Muscle layer of colon (tissue), 2 donors: ENCODE measurements around the gene ESX1.
"Not testable (repeated sequence)": the region's sequence is repeated elsewhere in the genome, so short reads cannot be mapped to it uniquely, and the experiment has no call there.

Source experiments
- H3K27ac ChIP-seq: one replicate; pipeline ENCODE4 v1.7.0; 2013; ENCODE audit warnings: low read depth, mild to moderate bottlenecking, low read length, moderate library complexity
- H3K27me3 ChIP-seq, 2 donors: one replicate each; pipeline ENCODE4 v1.7.0; 2013; ENCODE audit warnings: low read length in 2 of 2, mild to moderate bottlenecking in 2 of 2; ENCODE audit not compliant: insufficient read depth in 2 of 2, control insufficient read depth in 1 of 2
- H3K36me3 ChIP-seq: one replicate; pipeline ENCODE4 v1.7.0; 2013; ENCODE audit warnings: mild to moderate bottlenecking, low read length; ENCODE audit not compliant: insufficient read depth
- H3K4me1 ChIP-seq: one replicate; pipeline ENCODE4 v1.7.0; 2013; ENCODE audit warnings: mild to moderate bottlenecking, low read length; ENCODE audit not compliant: insufficient read depth
- H3K4me3 ChIP-seq, 2 donors: one replicate each; pipeline ENCODE4 v1.7.0; 2013; ENCODE audit warnings: low read length in 2 of 2, low read depth in 1 of 2, mild to moderate bottlenecking in 1 of 2, moderate library complexity in 1 of 2
- H3K9ac ChIP-seq: one replicate; pipeline ENCODE4 v1.7.0; 2013; ENCODE audit warnings: low read length
- H3K9me3 ChIP-seq: one replicate; pipeline ENCODE4 v1.7.0; 2013; ENCODE audit warnings: mild to moderate bottlenecking, low read length
- donor health status: abdominal sarcoma.
- donor health status: Adenocarcinoma of cecum.

The ESX1 gene

GRCh38 chrX:104255465-104255864, 732 bp upstream of the ESX1 start:
- no peak overlapping the region for H3K27ac ChIP-seq
- no peaks in the 10 kb centered on the region for H3K36me3 ChIP-seq
- no peaks in the 10 kb centered on the region for H3K9me3 ChIP-seq
- no peak overlapping the region for H3K4me3 ChIP-seq
- H3K9ac ChIP-seq = no peak overlapping the region
- H3K4me1 ChIP-seq = no peaks in the 10 kb centered on the region
- H3K27me3 ChIP-seq = peaks cover 14 to 19% of the 10 kb centered on the region in 2 donors

GRCh38 chrX:104253567-104254441, 929 bp downstream of the ESX1 start:
- Histone ChIP-seq H3K27me3 (peaks cover 14 to 19% of the 10 kb centered on the region in 2 donors), H3K4me1 (no peaks in the 10 kb centered on the region), H3K27ac (no peak overlapping the region), H3K4me3 (no peak overlapping the region), H3K36me3 (no peaks in the 10 kb centered on the region), H3K9ac (no peak overlapping the region), H3K9me3 (no peaks in the 10 kb centered on the region)

GRCh38 chrX:104250470-104250869, 4.3 kb downstream of the ESX1 start:
- no peak overlapping the region for H3K9ac ChIP-seq
- H3K36me3 ChIP-seq = no peaks in the 10 kb centered on the region
- no peaks in the 10 kb centered on the region for H3K4me1 ChIP-seq
- H3K9me3 ChIP-seq = no peaks in the 10 kb centered on the region
- no peak overlapping the region for H3K4me3 ChIP-seq
- H3K27ac ChIP-seq = no peak overlapping the region
- H3K27me3 ChIP-seq = peaks cover 14 to 24% of the 10 kb centered on the region in 2 donors

GRCh38 chrX:104230060-104230459, 24.7 kb downstream of the ESX1 start:
- H3K9ac ChIP-seq, H3K9me3 ChIP-seq, H3K4me1 ChIP-seq, H3K36me3 ChIP-seq, H3K27ac ChIP-seq, H3K4me3 ChIP-seq, H3K27me3 ChIP-seq: not testable (repeated sequence)

GRCh38 chrX:104211187-104211586, 43.5 kb downstream of the ESX1 start:
- no peaks in the 10 kb centered on the region for H3K4me1 ChIP-seq
- no peak overlapping the region for H3K27ac ChIP-seq
- H3K4me3 ChIP-seq = no peak overlapping the region
- no peak overlapping the region for H3K9ac ChIP-seq
- no peaks in the 10 kb centered on the region for H3K9me3 ChIP-seq
- no peaks in the 10 kb centered on the region for H3K27me3 ChIP-seq
- no peaks in the 10 kb centered on the region for H3K36me3 ChIP-seq

GRCh38 chrX:104205548-104205947, 49.2 kb downstream of the ESX1 start:
- Histone ChIP-seq H3K9me3 (no peaks in the 10 kb centered on the region), H3K4me3 (no peak overlapping the region), H3K36me3 (no peaks in the 10 kb centered on the region), H3K4me1 (no peaks in the 10 kb centered on the region), H3K27me3 (no peaks in the 10 kb centered on the region), H3K27ac (no peak overlapping the region), H3K9ac (no peak overlapping the region)
